ENCODE data around the gene NLGN1.

NLGN1 gene

GRCh38 chr3:173644086-173645082, 246.8 kb downstream of the NLGN1 start:
- Histone ChIP-seq H3K4me3 (ENCODE audit: low read depth in 1 of 2, low read length in 2 of 2) (no peak overlapping the region), H3K27ac (ENCODE audit: low read depth, low read length) (no peak overlapping the region), H3K4me1 (ENCODE audit: insufficient read depth, low read length) (peaks cover 2% of the 10 kb centered on the region), H3K9ac (ENCODE audit: low read length) (no peak overlapping the region), H3K36me3 (ENCODE audit: insufficient read depth, low read length) (no peaks in the 10 kb centered on the region), H3K27me3 (ENCODE audit: control insufficient read depth in 1 of 2, insufficient read depth in 2 of 2, low read length in 2 of 2) (no peaks in the 10 kb centered on the region), H3K9me3 (ENCODE audit: low read length) (no peaks in the 10 kb centered on the region)

- no peaks in the 10 kb centered on the region for H3K4me1 ChIP-seq (ENCODE audit: insufficient read depth, low read length)
- no peak overlapping the region for H3K4me3 ChIP-seq (ENCODE audit: low read depth in 1 of 2, low read length in 2 of 2)
- H3K9me3 ChIP-seq (ENCODE audit: low read length) = no peaks in the 10 kb centered on the region
- H3K27ac ChIP-seq (ENCODE audit: low read depth, low read length) = no peak overlapping the region
- no peak overlapping the region for H3K9ac ChIP-seq (ENCODE audit: low read length)
- H3K36me3 ChIP-seq (ENCODE audit: insufficient read depth, low read length) = no peaks in the 10 kb centered on the region
- H3K27me3 ChIP-seq (ENCODE audit: control insufficient read depth in 1 of 2, insufficient read depth in 2 of 2, low read length in 2 of 2) = no peaks in the 10 kb centered on the region
These were observed 253.1 kb downstream of the NLGN1 start for GRCh38 chr3:173650596-173650995.

GRCh38 chr3:173652093-173652492, 254.5 kb downstream of the NLGN1 start:
- H3K27ac ChIP-seq (ENCODE audit: low read depth, low read length) = no peak overlapping the region
- no peak overlapping the region for H3K9ac ChIP-seq (ENCODE audit: low read length)
- H3K4me1 ChIP-seq (ENCODE audit: insufficient read depth, low read length) = no peaks in the 10 kb centered on the region
- no peak overlapping the region for H3K4me3 ChIP-seq (ENCODE audit: low read depth in 1 of 2, low read length in 2 of 2)
- H3K9me3 ChIP-seq (ENCODE audit: low read length) = no peaks in the 10 kb centered on the region
- no peaks in the 10 kb centered on the region for H3K27me3 ChIP-seq (ENCODE audit: control insufficient read depth in 1 of 2, insufficient read depth in 2 of 2, low read length in 2 of 2)
- H3K36me3 ChIP-seq (ENCODE audit: insufficient read depth, low read length) = no peaks in the 10 kb centered on the region

- no peak overlapping the region for H3K4me3 ChIP-seq (ENCODE audit: low read depth in 1 of 2, low read length in 2 of 2)
- no peaks in the 10 kb centered on the region for H3K4me1 ChIP-seq (ENCODE audit: insufficient read depth, low read length)
- H3K27ac ChIP-seq (ENCODE audit: low read depth, low read length) = no peak overlapping the region
- no peaks in the 10 kb centered on the region for H3K36me3 ChIP-seq (ENCODE audit: insufficient read depth, low read length)
- no peaks in the 10 kb centered on the region for H3K27me3 ChIP-seq (ENCODE audit: control insufficient read depth in 1 of 2, insufficient read depth in 2 of 2, low read length in 2 of 2)
- H3K9ac ChIP-seq (ENCODE audit: low read length) = no peak overlapping the region
- no peaks in the 10 kb centered on the region for H3K9me3 ChIP-seq (ENCODE audit: low read length)
These were observed 256.2 kb downstream of the NLGN1 start for GRCh38 chr3:173653781-173654180.

- H3K36me3 ChIP-seq (ENCODE audit: insufficient read depth, low read length) = no peaks in the 10 kb centered on the region
- no peaks in the 10 kb centered on the region for H3K27me3 ChIP-seq (ENCODE audit: control insufficient read depth in 1 of 2, insufficient read depth in 2 of 2, low read length in 2 of 2)
- H3K9ac ChIP-seq (ENCODE audit: low read length) = no peak overlapping the region
- H3K9me3 ChIP-seq (ENCODE audit: low read length) = no peaks in the 10 kb centered on the region
- H3K27ac ChIP-seq (ENCODE audit: low read depth, low read length) = no peak overlapping the region
- no peak overlapping the region for H3K4me3 ChIP-seq (ENCODE audit: low read depth in 1 of 2, low read length in 2 of 2)
- peaks cover 5% of the 10 kb centered on the region for H3K4me1 ChIP-seq (ENCODE audit: insufficient read depth, low read length)
These were observed 262.4 kb downstream of the NLGN1 start for GRCh38 chr3:173659972-173660371.

GRCh38 chr3:173660645-173661299, 263.2 kb downstream of the NLGN1 start:
- Histone ChIP-seq H3K27ac (ENCODE audit: low read depth, low read length) (no peak overlapping the region), H3K9me3 (ENCODE audit: low read length) (no peaks in the 10 kb centered on the region), H3K27me3 (ENCODE audit: control insufficient read depth in 1 of 2, insufficient read depth in 2 of 2, low read length in 2 of 2) (no peaks in the 10 kb centered on the region), H3K4me1 (ENCODE audit: insufficient read depth, low read length) (peaks cover 5% of the 10 kb centered on the region), H3K9ac (ENCODE audit: low read length) (no peak overlapping the region), H3K36me3 (ENCODE audit: insufficient read depth, low read length) (no peaks in the 10 kb centered on the region), H3K4me3 (ENCODE audit: low read depth in 1 of 2, low read length in 2 of 2) (no peak overlapping the region)

GRCh38 chr3:173663696-173664111, 266.2 kb downstream of the NLGN1 start:
- no peaks in the 10 kb centered on the region for H3K27me3 ChIP-seq (ENCODE audit: control insufficient read depth in 1 of 2, insufficient read depth in 2 of 2, low read length in 2 of 2)
- no peak overlapping the region for H3K27ac ChIP-seq (ENCODE audit: low read depth, low read length)
- no peaks in the 10 kb centered on the region for H3K9me3 ChIP-seq (ENCODE audit: low read length)
- H3K4me3 ChIP-seq (ENCODE audit: low read depth in 1 of 2, low read length in 2 of 2) = no peak overlapping the region
- peaks cover 5% of the 10 kb centered on the region for H3K4me1 ChIP-seq (ENCODE audit: insufficient read depth, low read length)
- no peak overlapping the region for H3K9ac ChIP-seq (ENCODE audit: low read length)
- no peaks in the 10 kb centered on the region for H3K36me3 ChIP-seq (ENCODE audit: insufficient read depth, low read length)

- Histone ChIP-seq H3K9me3 (ENCODE audit: low read length) (no peaks in the 10 kb centered on the region), H3K27me3 (ENCODE audit: control insufficient read depth in 1 of 2, insufficient read depth in 2 of 2, low read length in 2 of 2) (no peaks in the 10 kb centered on the region), H3K27ac (ENCODE audit: low read depth, low read length) (no peak overlapping the region)
These were observed 278.6 kb downstream of the NLGN1 start for GRCh38 chr3:173676094-173676493.

GRCh38 chr3:173681188-173681678, 283.7 kb downstream of the NLGN1 start:
- Histone ChIP-seq H3K27me3 (ENCODE audit: control insufficient read depth in 1 of 2, insufficient read depth in 2 of 2, low read length in 2 of 2) (no peaks in the 10 kb centered on the region), H3K4me3 (ENCODE audit: low read depth in 1 of 2, low read length in 2 of 2) (no peak overlapping the region), H3K27ac (ENCODE audit: low read depth, low read length) (no peak overlapping the region), H3K36me3 (ENCODE audit: insufficient read depth, low read length) (no peaks in the 10 kb centered on the region), H3K9ac (ENCODE audit: low read length) (no peak overlapping the region), H3K9me3 (ENCODE audit: low read length) (no peaks in the 10 kb centered on the region), H3K4me1 (ENCODE audit: insufficient read depth, low read length) (no peaks in the 10 kb centered on the region)

More at GRCh38 chr3:173676094-173676493, 278.6 kb downstream of the NLGN1 start:
- no peak overlapping the region for H3K9ac ChIP-seq (ENCODE audit: low read length)
- no peaks in the 10 kb centered on the region for H3K36me3 ChIP-seq (ENCODE audit: insufficient read depth, low read length)
- no peaks in the 10 kb centered on the region for H3K4me1 ChIP-seq (ENCODE audit: insufficient read depth, low read length)
- no peak overlapping the region for H3K4me3 ChIP-seq (ENCODE audit: low read depth in 1 of 2, low read length in 2 of 2)

- H3K4me1 ChIP-seq (ENCODE audit: insufficient read depth, low read length) = no peaks in the 10 kb centered on the region
- H3K4me3 ChIP-seq (ENCODE audit: low read depth in 1 of 2, low read length in 2 of 2) = no peak overlapping the region
- no peak overlapping the region for H3K9ac ChIP-seq (ENCODE audit: low read length)
- H3K9me3 ChIP-seq (ENCODE audit: low read length) = no peaks in the 10 kb centered on the region
- no peak overlapping the region for H3K27ac ChIP-seq (ENCODE audit: low read depth, low read length)
- no peaks in the 10 kb centered on the region for H3K36me3 ChIP-seq (ENCODE audit: insufficient read depth, low read length)
- H3K27me3 ChIP-seq (ENCODE audit: control insufficient read depth in 1 of 2, insufficient read depth in 2 of 2, low read length in 2 of 2) = no peaks in the 10 kb centered on the region
These were observed 287.9 kb downstream of the NLGN1 start for GRCh38 chr3:173685456-173685855.

GRCh38 chr3:173688216-173688842, 290.8 kb downstream of the NLGN1 start:
- Histone ChIP-seq H3K9ac (ENCODE audit: low read length) (no peak overlapping the region), H3K27me3 (ENCODE audit: control insufficient read depth in 1 of 2, insufficient read depth in 2 of 2, low read length in 2 of 2) (no peaks in the 10 kb centered on the region), H3K27ac (ENCODE audit: low read depth, low read length) (no peak overlapping the region), H3K36me3 (ENCODE audit: insufficient read depth, low read length) (no peaks in the 10 kb centered on the region), H3K4me3 (ENCODE audit: low read depth in 1 of 2, low read length in 2 of 2) (no peak overlapping the region), H3K9me3 (ENCODE audit: low read length) (no peaks in the 10 kb centered on the region), H3K4me1 (ENCODE audit: insufficient read depth, low read length) (no peaks in the 10 kb centered on the region)

Data from muscle layer of colon (tissue), 2 donors.